ENCODE data around the gene ANO7.

DNA sequence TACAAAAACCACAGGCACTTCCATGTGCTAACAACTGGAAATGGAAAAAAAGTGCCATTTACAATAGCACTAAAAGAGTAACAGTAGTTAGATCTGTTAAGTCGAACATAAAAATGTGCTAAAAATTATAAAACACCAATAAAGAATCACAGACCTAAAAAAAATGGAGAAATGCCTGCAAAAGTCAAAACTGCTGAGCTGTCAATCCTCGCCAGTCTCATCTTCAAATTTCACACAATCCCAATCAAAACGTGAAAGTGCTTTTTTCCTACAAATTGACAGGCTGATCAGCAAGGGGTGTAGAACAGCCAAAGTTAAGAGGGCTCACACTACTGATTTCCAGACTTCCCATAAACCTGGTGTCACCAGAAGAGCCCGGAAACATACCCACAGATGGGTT is 53.2 kb downstream of the ANO7 start:
- TF ChIP-seq CTCF (IDR thresholded peaks at IDR 0.05 in 4 of 5, conservative IDR thresholded peaks at IDR 0.05 in 1 of 5) (no peak), POLR2A (IDR thresholded peaks at IDR 0.05) (no peak)

Data from gastrocnemius medialis (tissue), 4 donors.